ENCODE data around the gene SPTLC2.

GRCh38 chr14:77507762-77508161, 108.7 kb downstream of the SPTLC2 start:
- TF ChIP-seq CTCF (IDR thresholded peaks at IDR 0.05): no peak
- no peak for TF ChIP-seq EP300 (IDR thresholded peaks at IDR 0.05)

Measured in ovary (tissue), 3 donors.